ENCODE measurements around the gene KLHL33. TPM values are rescaled to one million over a fixed set of nuclear protein-coding genes. Genes with fewer than 3 reads are reported as not detected.
A peak's percentile ranks its signal among the peaks of the same experiment; 100 is the strongest.

The KLHL33 gene
- polyA plus RNA-seq, 2 of the 4 experiments (the other 2 are of a cell fraction): not detected

DNA sequence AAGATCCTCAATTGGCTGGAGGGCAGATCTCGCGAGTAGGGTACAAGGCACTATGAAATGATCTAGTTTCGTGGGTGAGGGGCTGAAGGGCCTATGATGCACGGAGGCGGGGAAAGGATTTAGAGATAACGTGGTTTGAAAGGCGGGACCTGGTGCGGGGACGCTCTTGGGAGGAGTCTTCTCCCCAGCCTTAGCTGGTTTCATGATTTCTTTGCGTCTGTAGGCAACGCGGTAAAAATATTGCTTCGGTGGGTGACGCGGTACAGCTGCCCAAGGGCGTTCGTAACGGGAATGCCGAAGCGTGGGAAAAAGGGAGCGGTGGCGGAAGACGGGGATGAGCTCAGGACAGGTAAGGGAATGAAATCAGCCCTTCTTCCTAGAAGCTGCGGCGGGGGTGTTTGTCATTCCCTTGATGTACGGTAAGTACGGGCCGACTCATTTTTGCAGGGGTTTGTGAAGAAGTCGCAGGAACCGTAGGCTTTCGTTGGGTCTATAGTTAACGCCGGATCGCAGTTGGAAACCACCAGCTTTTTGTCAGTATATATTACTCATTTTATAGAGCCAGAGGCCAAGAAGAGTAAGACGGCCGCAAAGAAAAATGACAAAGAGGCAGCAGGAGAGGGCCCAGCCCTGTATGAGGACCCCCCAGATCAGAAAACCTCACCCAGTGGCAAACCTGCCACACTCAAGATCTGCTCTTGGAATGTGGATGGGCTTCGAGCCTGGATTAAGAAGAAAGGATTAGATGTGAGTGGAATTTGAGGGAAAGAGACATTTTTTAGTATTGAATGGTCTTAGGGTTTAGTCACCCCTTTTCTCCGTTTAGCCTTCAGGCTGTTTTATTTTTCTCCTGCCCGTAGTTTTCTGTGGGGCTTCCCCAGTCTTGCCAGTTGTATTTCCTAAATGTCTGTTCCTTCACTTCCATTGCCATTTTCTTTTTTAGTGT lies 19.7 kb upstream of the KLHL33 start (continued):
- no peak for TF ChIP-seq TP53 (CRISPR knock-in tag; IDR thresholded peaks at IDR 0.05)
- no peak for TF ChIP-seq ZC3H11A (IDR thresholded peaks at IDR 0.05)
- TF ChIP-seq NR3C1 (IDR thresholded peaks at IDR 0.05): no peak

DNA sequence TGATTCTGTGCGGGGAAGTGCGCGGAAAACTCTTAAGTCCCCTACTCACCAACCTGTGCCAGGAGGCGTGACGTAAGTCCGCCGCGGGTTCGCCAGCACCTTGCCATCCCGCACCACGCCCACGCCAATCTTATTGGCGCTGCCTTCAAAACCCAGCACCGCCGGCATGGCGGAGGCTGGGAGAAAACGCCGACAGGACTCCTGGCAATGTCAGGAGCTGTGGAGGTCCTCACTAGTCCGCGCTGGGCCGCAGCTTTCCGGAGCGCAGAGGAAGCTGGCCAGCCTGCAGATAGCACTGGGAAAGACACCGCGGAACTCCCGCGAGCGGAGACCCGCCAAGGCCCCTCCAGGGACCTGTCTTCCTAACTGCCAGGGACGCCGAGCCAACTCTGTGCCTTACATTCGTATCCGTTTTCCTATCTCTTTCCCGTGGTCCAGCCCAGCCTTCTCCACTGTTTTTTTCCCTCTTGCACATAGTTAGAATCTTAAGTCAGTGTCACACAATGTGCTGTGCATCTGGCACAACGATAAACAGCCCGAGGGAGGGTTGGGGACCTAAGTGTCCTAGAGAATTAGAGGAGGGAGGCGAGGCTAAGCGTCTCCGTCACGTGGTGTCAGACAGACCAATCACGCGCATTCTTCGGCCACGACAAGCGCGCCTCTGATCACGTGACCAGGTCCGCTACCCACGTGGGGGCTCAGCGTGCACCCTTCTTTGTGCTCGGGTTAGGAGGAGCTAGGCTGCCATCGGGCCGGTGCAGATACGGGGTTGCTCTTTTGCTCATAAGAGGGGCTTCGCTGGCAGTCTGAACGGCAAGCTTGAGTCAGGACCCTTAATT lies 18.8 kb upstream of the KLHL33 start, which contains the start of the genes APEX1 and OSGEP:
APEX1 (plus strand) TSS at position 711 of the 839 bp plus-strand sequence. CDS start 420 bp downstream, outside the sequence.
OSGEP (minus strand) TSS at position 297 of the 839 bp plus-strand sequence; CDS start at position 168, 129 bp downstream.
- FAIRE-seq (peak; percentile 88), ATAC-seq (peak; percentile 89 to 91), DNase-seq (ENCODE audit: low read depth in 1 of 2, low spot score in 1 of 2) (peak; percentile 98 to 100)
- Histone ChIP-seq H3K4me1 (peaks cover 24% of the 10 kb centered on the region), H3K27ac (peak within 1 kb of the TSS; percentile 85 to 96), H3K4me2 (peak within 1 kb of the TSS; percentile 93), H3K9me3 (no peaks in the 10 kb centered on the region), H3K4me3 (peak within 1 kb of the TSS; percentile 73)
- ChIA-PET CTCF (interaction anchor here (0.7 to 1.8 kb wide), 8 partner anchors 9 to 158 kb away, joined by 3 to 7 read pairs (median 3); partner anchors contain the start of gene TEP1), POLR2A (interaction anchor here (0.6 to 3.4 kb wide), 9 partner anchors 9 to 227 kb away, joined by 3 to 38 read pairs (median 5); partner anchors contain the start of genes PARP2, PNP and TEP1)
- under 1% methylated on average over 50 of the region's 56 CpGs for WGBS (ENCODE audit: missing lambda C conversion rate)
- TF ChIP-seq, protein P1, sequence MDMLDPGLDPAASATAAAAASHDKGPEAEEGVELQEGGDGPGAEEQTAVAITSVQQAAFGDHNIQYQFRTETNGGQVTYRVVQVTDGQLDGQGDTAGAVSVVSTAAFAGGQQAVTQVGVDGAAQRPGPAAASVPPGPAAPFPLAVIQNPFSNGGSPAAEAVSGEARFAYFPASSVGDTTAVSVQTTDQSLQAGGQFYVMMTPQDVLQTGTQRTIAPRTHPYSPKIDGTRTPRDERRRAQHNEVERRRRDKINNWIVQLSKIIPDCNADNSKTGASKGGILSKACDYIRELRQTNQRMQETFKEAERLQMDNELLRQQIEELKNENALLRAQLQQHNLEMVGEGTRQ (IDR thresholded peaks at IDR 0.05): peak; percentile 100
- TF ChIP-seq RAD21 (conservative IDR thresholded peaks at IDR 0.05 in 1 of 2, IDR thresholded peaks at IDR 0.05 in 1 of 2): no peak
- TF ChIP-seq POLR2A (IDR thresholded peaks at IDR 0.05; ENCODE audit: low read length): peak; percentile 75
- no peak; the same call in 1 of the 2 replicates for TF ChIP-seq KDM5A (IDR thresholded peaks at IDR 0.05)
- TF ChIP-seq POLR2AphosphoS2 (conservative IDR thresholded peaks at IDR 0.05; ENCODE audit: low read length): no peak
- no peak for TF ChIP-seq ZNF302 (CRISPR knock-in tag; IDR thresholded peaks at IDR 0.05)
- 0 out of 2 replicates have a peak, but pooled peaks have one; percentile 52 for TF ChIP-seq BHLHE40 (IDR thresholded peaks at IDR 0.05; ENCODE audit: low read depth, low read length)
- 0 out of 2 replicates have a peak, but pooled peaks have one; percentile 1 for TF ChIP-seq NFE2L2 (conservative IDR thresholded peaks at IDR 0.05; ENCODE audit: low read length)
- no peak for TF ChIP-seq HOXA7 (CRISPR knock-in tag; IDR thresholded peaks at IDR 0.05)
- no peak for TF ChIP-seq EHMT2 (IDR thresholded peaks at IDR 0.05; ENCODE audit: low read depth)
- no peak for TF ChIP-seq KDM1A (IDR thresholded peaks at IDR 0.05; ENCODE audit: low read depth)
- no peak for TF ChIP-seq ESRRA (IDR thresholded peaks at IDR 0.05; ENCODE audit: borderline replicate concordance, low read length)
- TF ChIP-seq CHD4 (IDR thresholded peaks at IDR 0.05; ENCODE audit: borderline replicate concordance): no peak
- TF ChIP-seq GATA3 (IDR thresholded peaks at IDR 0.05; ENCODE audit: borderline replicate concordance): 0 out of 2 replicates have a peak, but pooled peaks have one; percentile 23
- TF ChIP-seq, protein P2, sequence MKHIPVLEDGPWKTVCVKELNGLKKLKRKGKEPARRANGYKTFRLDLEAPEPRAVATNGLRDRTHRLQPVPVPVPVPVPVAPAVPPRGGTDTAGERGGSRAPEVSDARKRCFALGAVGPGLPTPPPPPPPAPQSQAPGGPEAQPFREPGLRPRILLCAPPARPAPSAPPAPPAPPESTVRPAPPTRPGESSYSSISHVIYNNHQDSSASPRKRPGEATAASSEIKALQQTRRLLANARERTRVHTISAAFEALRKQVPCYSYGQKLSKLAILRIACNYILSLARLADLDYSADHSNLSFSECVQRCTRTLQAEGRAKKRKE (CRISPR knock-in tag; IDR thresholded peaks at IDR 0.05; ENCODE audit: low read depth): no peak
- no peak for TF ChIP-seq MAFK (IDR thresholded peaks at IDR 0.05; ENCODE audit: partially characterized antibody)
- TF ChIP-seq NPAS2 (CRISPR knock-in tag; IDR thresholded peaks at IDR 0.05; ENCODE audit: borderline replicate concordance): peak; percentile 86
- TF ChIP-seq RFX5 (IDR thresholded peaks at IDR 0.05): no peak
- no peak for TF ChIP-seq NR3C1 (IDR thresholded peaks at IDR 0.05)
- TF ChIP-seq ZSCAN20 (CRISPR knock-in tag; IDR thresholded peaks at IDR 0.05): no peak
- TF ChIP-seq, protein P3, sequence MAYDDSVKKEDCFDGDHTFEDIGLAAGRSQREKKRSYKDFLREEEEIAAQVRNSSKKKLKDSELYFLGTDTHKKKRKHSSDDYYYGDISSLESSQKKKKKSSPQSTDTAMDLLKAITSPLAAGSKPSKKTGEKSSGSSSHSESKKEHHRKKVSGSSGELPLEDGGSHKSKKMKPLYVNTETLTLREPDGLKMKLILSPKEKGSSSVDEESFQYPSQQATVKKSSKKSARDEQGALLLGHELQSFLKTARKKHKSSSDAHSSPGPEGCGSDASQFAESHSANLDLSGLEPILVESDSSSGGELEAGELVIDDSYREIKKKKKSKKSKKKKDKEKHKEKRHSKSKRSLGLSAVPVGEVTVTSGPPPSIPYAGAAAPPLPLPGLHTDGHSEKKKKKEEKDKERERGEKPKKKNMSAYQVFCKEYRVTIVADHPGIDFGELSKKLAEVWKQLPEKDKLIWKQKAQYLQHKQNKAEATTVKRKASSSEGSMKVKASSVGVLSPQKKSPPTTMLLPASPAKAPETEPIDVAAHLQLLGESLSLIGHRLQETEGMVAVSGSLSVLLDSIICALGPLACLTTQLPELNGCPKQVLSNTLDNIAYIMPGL (CRISPR knock-in tag; IDR thresholded peaks at IDR 0.05; ENCODE audit: borderline replicate concordance): no peak
- TF ChIP-seq EP300 (IDR thresholded peaks at IDR 0.05): no peak
- TF ChIP-seq, protein P4, sequence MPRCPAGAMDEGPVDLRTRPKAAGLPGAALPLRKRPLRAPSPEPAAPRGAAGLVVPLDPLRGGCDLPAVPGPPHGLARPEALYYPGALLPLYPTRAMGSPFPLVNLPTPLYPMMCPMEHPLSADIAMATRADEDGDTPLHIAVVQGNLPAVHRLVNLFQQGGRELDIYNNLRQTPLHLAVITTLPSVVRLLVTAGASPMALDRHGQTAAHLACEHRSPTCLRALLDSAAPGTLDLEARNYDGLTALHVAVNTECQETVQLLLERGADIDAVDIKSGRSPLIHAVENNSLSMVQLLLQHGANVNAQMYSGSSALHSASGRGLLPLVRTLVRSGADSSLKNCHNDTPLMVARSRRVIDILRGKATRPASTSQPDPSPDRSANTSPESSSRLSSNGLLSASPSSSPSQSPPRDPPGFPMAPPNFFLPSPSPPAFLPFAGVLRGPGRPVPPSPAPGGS (IDR thresholded peaks at IDR 0.05): peak; percentile 79
- TF ChIP-seq RNF2 (IDR thresholded peaks at IDR 0.05; ENCODE audit: borderline replicate concordance, low read depth): no peak
- TF ChIP-seq ZFP36 (IDR thresholded peaks at IDR 0.05; ENCODE audit: borderline replicate concordance, partially characterized antibody): no peak
- no peak for TF ChIP-seq ZC3H11A (IDR thresholded peaks at IDR 0.05)
- TF ChIP-seq JUNB (IDR thresholded peaks at IDR 0.05): no peak
- TF ChIP-seq FOSB (CRISPR knock-in tag; IDR thresholded peaks at IDR 0.05): no peak
- TF ChIP-seq SMC3 (IDR thresholded peaks at IDR 0.05): no peak
- no peak for TF ChIP-seq CBX8 (IDR thresholded peaks at IDR 0.05)
- TF ChIP-seq, protein P5, sequence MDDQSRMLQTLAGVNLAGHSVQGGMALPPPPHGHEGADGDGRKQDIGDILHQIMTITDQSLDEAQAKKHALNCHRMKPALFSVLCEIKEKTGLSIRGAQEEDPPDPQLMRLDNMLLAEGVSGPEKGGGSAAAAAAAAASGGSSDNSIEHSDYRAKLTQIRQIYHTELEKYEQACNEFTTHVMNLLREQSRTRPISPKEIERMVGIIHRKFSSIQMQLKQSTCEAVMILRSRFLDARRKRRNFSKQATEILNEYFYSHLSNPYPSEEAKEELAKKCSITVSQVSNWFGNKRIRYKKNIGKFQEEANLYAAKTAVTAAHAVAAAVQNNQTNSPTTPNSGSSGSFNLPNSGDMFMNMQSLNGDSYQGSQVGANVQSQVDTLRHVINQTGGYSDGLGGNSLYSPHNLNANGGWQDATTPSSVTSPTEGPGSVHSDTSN (IDR thresholded peaks at IDR 0.05): no peak
